GM21737 (cell line): ENCODE data around the gene SH3TC1.

ENCODE experiments used
- ATAC-seq: cut with Tn5 transposase; IDR thresholded peaks from one replicate; pipeline ENCODE4 v1.9.1; 2021; ENCODE audit warnings: mild to moderate bottlenecking, moderate library complexity; ENCODE audit not compliant: unreplicated experiment

The SH3TC1 gene

GRCh38 chr4:8227771-8228318, 28.8 kb downstream of the SH3TC1 start:
- ATAC-seq = no peak

- peak; percentile 66 for ATAC-seq
These were observed 29.5 kb downstream of the SH3TC1 start for GRCh38 chr4:8228319-8229250.

GRCh38 chr4:8229331-8229975, 30.4 kb downstream of the SH3TC1 start:
- no peak for ATAC-seq

- ATAC-seq = no peak
These were observed 30.9 kb downstream of the SH3TC1 start for GRCh38 chr4:8230033-8230432.

- ATAC-seq = no peak
These were observed 31.8 kb downstream of the SH3TC1 start for GRCh38 chr4:8230891-8231290.

- no peak for ATAC-seq
These were observed 32.5 kb downstream of the SH3TC1 start for GRCh38 chr4:8231551-8232049.

- no peak for ATAC-seq
These were observed 33.7 kb downstream of the SH3TC1 start for GRCh38 chr4:8232748-8233147.

- no peak for ATAC-seq
These were observed 34.8 kb downstream of the SH3TC1 start for GRCh38 chr4:8233672-8234484.

- ATAC-seq = no peak
These were observed 35.6 kb downstream of the SH3TC1 start for GRCh38 chr4:8234715-8235114.

GRCh38 chr4:8235224-8235623, 36.1 kb downstream of the SH3TC1 start:
- no peak for ATAC-seq

GRCh38 chr4:8235686-8236085, 36.6 kb downstream of the SH3TC1 start:
- no peak for ATAC-seq

GRCh38 chr4:8236106-8236919, 37.2 kb downstream of the SH3TC1 start:
- no peak for ATAC-seq

- ATAC-seq = no peak
These were observed 37.8 kb downstream of the SH3TC1 start for GRCh38 chr4:8236920-8237195.

- no peak for ATAC-seq
These were observed 38.3 kb downstream of the SH3TC1 start for GRCh38 chr4:8237256-8237989.

- no peak for ATAC-seq
These were observed 39.0 kb downstream of the SH3TC1 start for GRCh38 chr4:8238036-8238511.

GRCh38 chr4:8238515-8239053, 39.5 kb downstream of the SH3TC1 start:
- ATAC-seq = no peak

- ATAC-seq = no peak
These were observed 40.1 kb downstream of the SH3TC1 start for GRCh38 chr4:8239226-8239625.

- no peak for ATAC-seq
These were observed 40.6 kb downstream of the SH3TC1 start for GRCh38 chr4:8239661-8240060.
